HepG2 (cell line): ENCODE results near the gene TMEM86B. TPM values are rescaled to one million over a fixed set of nuclear protein-coding genes. Genes with fewer than 3 reads are reported as not detected.

Experiments used
- CHD4 ChIP-seq: fragments of 200-600 bp; sonication (generic); IDR thresholded peaks from 2 replicates; pipeline ENCODE4 v1.7.0; 2017; ENCODE audit warnings: mild to moderate bottlenecking, low read length, borderline replicate concordance
- HNRNPL ChIP-seq: fragments of 200-400 bp; formaldehyde crosslinking; IDR thresholded peaks from 2 replicates; pipeline ENCODE4 v1.6.1; 2017; ENCODE audit warnings: mild to moderate bottlenecking, low read depth, low read length
- MEIS1 ChIP-seq: sonication (generic); formaldehyde crosslinking; IDR thresholded peaks from 2 replicates; pipeline ENCODE4 v1.9.0; 2021; ENCODE audit warnings: mild to moderate bottlenecking, missing genetic modification reagents, moderate library complexity, borderline replicate concordance
- NR2F6 ChIP-seq, 2 experiments: IDR thresholded peaks; 2 replicates each; pipeline ENCODE4 v1.6.1; 2016; ENCODE audit warnings: antibody characterized with exemption in 1 of 2, mild to moderate bottlenecking in 1 of 2
- PCBP2 ChIP-seq: fragments of 200-400 bp; formaldehyde crosslinking; optimal IDR thresholded peaks from 2 replicates; pipeline ENCODE3; 2018; ENCODE audit warnings: low read length, low read depth; ENCODE audit not compliant: poor library complexity, severe bottlenecking
- PTBP1 ChIP-seq: fragments of 200-400 bp; formaldehyde crosslinking; IDR thresholded peaks from 2 replicates; pipeline ENCODE4 v1.6.1; 2018; ENCODE audit warnings: low read length, low read depth; ENCODE audit not compliant: poor library complexity, severe bottlenecking
- RAD21 ChIP-seq: fragments of 450-650 bp; formaldehyde crosslinking; IDR thresholded peaks from 2 replicates; pipeline ENCODE4 v1.5.0; 2020; ENCODE audit warnings: mild to moderate bottlenecking
- RFXANK ChIP-seq: IDR thresholded peaks from 2 replicates; pipeline ENCODE4 v1.6.1; 2016
- SIN3B ChIP-seq: fragments of 150-350 bp; IDR thresholded peaks from 2 replicates; pipeline ENCODE4 v1.6.1; 2014; ENCODE audit warnings: low read length
- SNRNP70 ChIP-seq: fragments of 200-400 bp; formaldehyde crosslinking; IDR thresholded peaks from 2 replicates; pipeline ENCODE4 v1.6.1; 2017; ENCODE audit warnings: mild to moderate bottlenecking, low read depth, low read length, moderate library complexity
- SOX13 ChIP-seq, 3 experiments: fragments of 450-650 bp in 1 of 3; sonication (generic) in 1 of 3; formaldehyde crosslinking in 1 of 3; IDR thresholded peaks in 2 of 3; conservative IDR thresholded peaks in 1 of 3; 2 replicates each; pipeline versions ENCODE4 v1.5.0 to v1.6.1; 2016 to 2020; ENCODE audit warnings: antibody characterized with exemption in 1 of 3, mild to moderate bottlenecking in 1 of 3, missing compliant biosample characterization in 1 of 3, missing genetic modification reagents in 1 of 3, moderate library complexity in 1 of 3
- ZFP91 ChIP-seq: sonication (generic); formaldehyde crosslinking; IDR thresholded peaks from 2 replicates; pipeline ENCODE4 v1.9.0; 2022; ENCODE audit warnings: missing genetic modification reagents, mild to moderate bottlenecking, borderline replicate concordance
- ZNF138 ChIP-seq: sonication (generic); formaldehyde crosslinking; IDR thresholded peaks from 2 replicates; pipeline ENCODE4 v1.5.0; 2020; ENCODE audit warnings: mild to moderate bottlenecking, low read depth, missing genetic modification reagents
- ZNF713 ChIP-seq: sonication (generic); formaldehyde crosslinking; IDR thresholded peaks from 2 replicates; pipeline ENCODE4 v1.4.0; 2020; ENCODE audit warnings: mild to moderate bottlenecking, missing genetic modification reagents
- polyA plus RNA-seq, 8 experiments: library from polyadenylated mRNA; depleted of rRNA in 3 of 8; stranded (reverse) in 7 of 8; unstranded in 1 of 8; fragments of >200 nt; fragmentation: Illumina TruSeq in 4 of 8; extraction: Trizol in 4 of 8; gene quantifications; 2 replicates each; pipeline versions ENCODE4 v1.2.1 to v1.2.3, GENCODE V29; 2011 to 2016; ENCODE audit warnings: low read depth in 4 of 8, missing spikeins in 1 of 8, mixed read lengths in 1 of 8; ENCODE audit not compliant: insufficient read depth in 1 of 8
- total RNA-seq, 5 experiments: library from RNA; depleted of rRNA; stranded (reverse); fragments of >200 nt; fragmentation: Illumina TruSeq; extraction: Trizol; gene quantifications; 2 replicates each; pipeline ENCODE4 v1.2.3, GENCODE V29; 2016; ENCODE audit warnings: low read depth in 1 of 5
- TF ChIP-seq, protein P1 (sequence below), 2 experiments: fragments of 450-650 bp in 1 of 2; sonication (generic) in 1 of 2; formaldehyde crosslinking in 1 of 2; IDR thresholded peaks; 2 replicates each; pipeline versions ENCODE4 v1.6.1 to v1.8.0; 2016 to 2022; ENCODE audit warnings: antibody characterized with exemption in 1 of 2, mild to moderate bottlenecking in 1 of 2, missing genetic modification reagents in 1 of 2
- TF ChIP-seq, protein P2 (sequence below): sonication (generic); formaldehyde crosslinking; IDR thresholded peaks from 2 replicates; pipeline ENCODE4 v1.4.0; 2020; ENCODE audit warnings: missing genetic modification reagents

Gene TMEM86B
- total and polyA plus RNA-seq, 2 of the 13 experiments (the other 11 are each of a cell fraction or from before 2014, with no cell fraction given), result 7.7 to 9.6 TPM

GRCh38 chr19:55229145-55229788 is 704 bp upstream of the TMEM86B start (continued):
- TF ChIP-seq HNRNPL (0 out of 2 replicates have a peak, but pooled peaks have one; percentile 11), ZFP91 (CRISPR knock-in tag) (no peak), SOX13 (IDR thresholded peaks at IDR 0.05) (no peak), SOX13 (CRISPR knock-in tag; conservative IDR thresholded peaks at IDR 0.05 in 1 of 2, IDR thresholded peaks at IDR 0.05 in 1 of 2) (no peak), RAD21 (no peak), MEIS1 (CRISPR knock-in tag) (no peak), RFXANK (CRISPR knock-in tag) (no peak), NR2F6 (IDR thresholded peaks at IDR 0.05) (no peak), NR2F6 (CRISPR knock-in tag; IDR thresholded peaks at IDR 0.05) (no peak), SIN3B (no peak), PTBP1 (no peak), PCBP2 (no peak), ZNF713 (CRISPR knock-in tag) (no peak), CHD4 (no peak), ZNF138 (CRISPR knock-in tag) (no peak), SNRNP70 (no peak)
- TF ChIP-seq, protein P1, sequence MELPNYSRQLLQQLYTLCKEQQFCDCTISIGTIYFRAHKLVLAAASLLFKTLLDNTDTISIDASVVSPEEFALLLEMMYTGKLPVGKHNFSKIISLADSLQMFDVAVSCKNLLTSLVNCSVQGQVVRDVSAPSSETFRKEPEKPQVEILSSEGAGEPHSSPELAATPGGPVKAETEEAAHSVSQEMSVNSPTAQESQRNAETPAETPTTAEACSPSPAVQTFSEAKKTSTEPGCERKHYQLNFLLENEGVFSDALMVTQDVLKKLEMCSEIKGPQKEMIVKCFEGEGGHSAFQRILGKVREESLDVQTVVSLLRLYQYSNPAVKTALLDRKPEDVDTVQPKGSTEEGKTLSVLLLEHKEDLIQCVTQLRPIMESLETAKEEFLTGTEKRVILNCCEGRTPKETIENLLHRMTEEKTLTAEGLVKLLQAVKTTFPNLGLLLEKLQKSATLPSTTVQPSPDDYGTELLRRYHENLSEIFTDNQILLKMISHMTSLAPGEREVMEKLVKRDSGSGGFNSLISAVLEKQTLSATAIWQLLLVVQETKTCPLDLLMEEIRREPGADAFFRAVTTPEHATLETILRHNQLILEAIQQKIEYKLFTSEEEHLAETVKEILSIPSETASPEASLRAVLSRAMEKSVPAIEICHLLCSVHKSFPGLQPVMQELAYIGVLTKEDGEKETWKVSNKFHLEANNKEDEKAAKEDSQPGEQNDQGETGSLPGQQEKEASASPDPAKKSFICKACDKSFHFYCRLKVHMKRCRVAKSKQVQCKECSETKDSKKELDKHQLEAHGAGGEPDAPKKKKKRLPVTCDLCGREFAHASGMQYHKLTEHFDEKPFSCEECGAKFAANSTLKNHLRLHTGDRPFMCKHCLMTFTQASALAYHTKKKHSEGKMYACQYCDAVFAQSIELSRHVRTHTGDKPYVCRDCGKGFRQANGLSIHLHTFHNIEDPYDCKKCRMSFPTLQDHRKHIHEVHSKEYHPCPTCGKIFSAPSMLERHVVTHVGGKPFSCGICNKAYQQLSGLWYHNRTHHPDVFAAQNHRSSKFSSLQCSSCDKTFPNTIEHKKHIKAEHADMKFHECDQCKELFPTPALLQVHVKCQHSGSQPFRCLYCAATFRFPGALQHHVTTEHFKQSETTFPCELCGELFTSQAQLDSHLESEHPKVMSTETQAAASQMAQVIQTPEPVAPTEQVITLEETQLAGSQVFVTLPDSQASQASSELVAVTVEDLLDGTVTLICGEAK (IDR thresholded peaks at IDR 0.05), result no peak
- TF ChIP-seq, protein P1 (CRISPR knock-in tag; IDR thresholded peaks at IDR 0.05), result no peak
- TF ChIP-seq, protein P2, sequence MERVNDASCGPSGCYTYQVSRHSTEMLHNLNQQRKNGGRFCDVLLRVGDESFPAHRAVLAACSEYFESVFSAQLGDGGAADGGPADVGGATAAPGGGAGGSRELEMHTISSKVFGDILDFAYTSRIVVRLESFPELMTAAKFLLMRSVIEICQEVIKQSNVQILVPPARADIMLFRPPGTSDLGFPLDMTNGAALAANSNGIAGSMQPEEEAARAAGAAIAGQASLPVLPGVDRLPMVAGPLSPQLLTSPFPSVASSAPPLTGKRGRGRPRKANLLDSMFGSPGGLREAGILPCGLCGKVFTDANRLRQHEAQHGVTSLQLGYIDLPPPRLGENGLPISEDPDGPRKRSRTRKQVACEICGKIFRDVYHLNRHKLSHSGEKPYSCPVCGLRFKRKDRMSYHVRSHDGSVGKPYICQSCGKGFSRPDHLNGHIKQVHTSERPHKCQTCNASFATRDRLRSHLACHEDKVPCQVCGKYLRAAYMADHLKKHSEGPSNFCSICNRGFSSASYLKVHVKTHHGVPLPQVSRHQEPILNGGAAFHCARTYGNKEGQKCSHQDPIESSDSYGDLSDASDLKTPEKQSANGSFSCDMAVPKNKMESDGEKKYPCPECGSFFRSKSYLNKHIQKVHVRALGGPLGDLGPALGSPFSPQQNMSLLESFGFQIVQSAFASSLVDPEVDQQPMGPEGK (CRISPR knock-in tag), result no peak
